ENCODE results near the gene C1orf115. TPM values are rescaled to one million over a fixed set of nuclear protein-coding genes. Genes with fewer than 3 reads are reported as not detected.
A peak's percentile ranks its signal among the peaks of the same experiment; 100 is the strongest.

Gene C1orf115
- total and polyA plus RNA-seq, 9 of the 15 experiments (the other 6 are each of a cell fraction or from before 2014, with no cell fraction given) = not detected

DNA sequence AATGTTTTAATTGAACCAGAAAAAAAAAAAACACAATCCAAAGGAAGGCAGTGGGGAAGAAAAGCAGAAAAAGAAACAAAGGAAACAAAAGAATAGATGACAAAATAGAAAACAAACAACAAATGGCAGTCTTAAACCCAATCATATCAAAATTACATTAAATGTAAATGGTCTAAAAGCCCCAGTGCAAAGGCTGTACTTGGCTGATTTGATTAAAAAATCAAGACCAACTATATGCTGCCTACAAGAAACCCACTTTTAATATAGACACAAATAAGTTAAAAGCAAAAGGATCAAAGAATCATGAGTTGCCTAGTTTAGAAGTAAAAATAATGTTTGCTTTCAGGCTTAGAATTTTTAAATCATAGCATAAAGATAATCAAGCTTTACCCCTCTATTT lies 19.8 kb upstream of the C1orf115 start:
- ChIA-PET POLR2A (no interaction called here), CTCF (ENCODE audit: low intra/inter-chr PET ratio) (no interaction called here)
- no peak for ATAC-seq
- Histone ChIP-seq H3K27me3 (ENCODE audit: control insufficient read depth in 2 of 2, insufficient read depth in 2 of 2, low read length in 2 of 2) (0 out of 5 replicates have a peak, but pooled peaks cover 0 to 4% of the 10 kb centered on the region in 2 experiments), H3K4me3 (no peak overlapping the region), H3K36me3 (ENCODE audit: control insufficient read depth, insufficient read depth, low read length) (no peaks in the 10 kb centered on the region), H4K20me1 (replicated peaks; ENCODE audit: control insufficient read depth, insufficient read depth, low read length) (no peaks in the 10 kb centered on the region), H3K9me3 (replicated peaks; ENCODE audit: control insufficient read depth, insufficient read depth, low read depth, low read length) (no peaks in the 10 kb centered on the region), H2AFZ (ENCODE audit: low read depth, low read length) (no peak overlapping the region), H3K4me2 (ENCODE audit: insufficient read depth, low read length) (no peak overlapping the region), H3K9me1 (ENCODE audit: control insufficient read depth, insufficient read depth, low read length) (no peaks in the 10 kb centered on the region), H3K27ac (ENCODE audit: extremely low read depth, low read depth, low read length) (no peak overlapping the region), H3K9ac (ENCODE audit: insufficient read depth in 1 of 2, low read depth in 2 of 2, low read length in 2 of 2) (no peak overlapping the region), H3K79me2 (ENCODE audit: control insufficient read depth, insufficient read depth, low read length) (no peaks in the 10 kb centered on the region), H3K4me1 (replicated peaks in 1 of 2; ENCODE audit: control insufficient read depth in 2 of 2, insufficient read depth in 2 of 2, low read length in 2 of 2) (no peaks in the 10 kb centered on the region)
- TF ChIP-seq ZNF507 (tag; conservative IDR thresholded peaks at IDR 0.05) (peak; percentile 90), ETV6 (IDR thresholded peaks at IDR 0.05; ENCODE audit: borderline replicate concordance in 1 of 2, low read depth in 2 of 2, low read length in 1 of 2) (no peak), ETV6 (CRISPR knock-in tag; IDR thresholded peaks at IDR 0.05; ENCODE audit: borderline replicate concordance) (no peak)
- DNase-seq (ENCODE audit: extremely low read depth in 1 of 4, low spot score in 3 of 4) = no peak
- FAIRE-seq = no peak
- in situ Hi-C loops (cut with MboI) = no loop called here
- no TSS peak for BruUV-seq (replicated peaks)
- intact Hi-C loops (cut with micrococcal nuclease) = loop anchor here (10.0 kb wide), 1 partner anchor 764 kb away; no protein-coding TSS in a partner anchor

DNA sequence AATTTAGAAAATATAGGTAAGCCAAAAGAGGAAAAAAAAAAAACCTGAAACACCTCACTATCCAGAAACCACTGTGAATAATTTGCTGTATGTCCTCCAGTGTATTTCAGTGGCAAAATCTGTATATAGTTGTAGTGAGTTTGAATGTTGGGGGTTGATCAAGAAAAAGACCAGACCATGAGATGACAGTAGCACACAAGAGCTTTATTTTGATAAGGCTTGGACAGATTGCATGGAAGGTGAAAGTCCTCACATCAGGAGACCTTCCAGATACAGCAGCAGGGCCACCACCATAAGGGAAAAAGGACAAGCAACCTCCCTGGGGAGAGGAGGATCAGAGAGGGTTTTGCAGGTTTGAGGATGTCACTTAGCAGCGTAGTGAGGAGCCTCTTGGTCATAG lies 16.2 kb upstream of the C1orf115 start:
- Histone ChIP-seq H3K4me3 (no peak overlapping the region), H3K4me2 (ENCODE audit: insufficient read depth, low read length) (no peak overlapping the region), H3K27ac (ENCODE audit: extremely low read depth, low read depth, low read length) (no peak overlapping the region), H3K9me1 (ENCODE audit: control insufficient read depth, insufficient read depth, low read length) (no peaks in the 10 kb centered on the region), H4K20me1 (replicated peaks; ENCODE audit: control insufficient read depth, insufficient read depth, low read length) (no peaks in the 10 kb centered on the region), H2AFZ (ENCODE audit: low read depth, low read length) (no peak overlapping the region), H3K79me2 (ENCODE audit: control insufficient read depth, insufficient read depth, low read length) (no peaks in the 10 kb centered on the region), H3K36me3 (ENCODE audit: control insufficient read depth, insufficient read depth, low read length) (no peaks in the 10 kb centered on the region), H3K9me3 (replicated peaks; ENCODE audit: control insufficient read depth, insufficient read depth, low read depth, low read length) (no peaks in the 10 kb centered on the region), H3K4me1 (replicated peaks in 1 of 2; ENCODE audit: control insufficient read depth in 2 of 2, insufficient read depth in 2 of 2, low read length in 2 of 2) (no peaks in the 10 kb centered on the region), H3K27me3 (ENCODE audit: control insufficient read depth in 2 of 2, insufficient read depth in 2 of 2, low read length in 2 of 2) (no peaks in the 10 kb centered on the region), H3K9ac (ENCODE audit: insufficient read depth in 1 of 2, low read depth in 2 of 2, low read length in 2 of 2) (no peak overlapping the region)
- DNase-seq (ENCODE audit: extremely low read depth in 1 of 4, low spot score in 3 of 4) = no peak
- in situ Hi-C loops (cut with MboI) (no loop called here), intact Hi-C loops (cut with micrococcal nuclease) (loop anchor here (10.0 kb wide), 1 partner anchor 761 kb away; no protein-coding TSS in a partner anchor)
- no TSS peak for BruUV-seq (replicated peaks)
- CTCF ChIA-PET (ENCODE audit: low intra/inter-chr PET ratio) = interaction anchor here (0.6 to 0.7 kb wide), 2 partner anchors 35 to 159 kb away, joined by 3 to 6 read pairs; no protein-coding TSS in a partner anchor
- FAIRE-seq = no peak
- TF ChIP-seq NR3C1 (CRISPR knock-in tag; IDR thresholded peaks at IDR 0.05) (no peak), MAFF (IDR thresholded peaks at IDR 0.05; ENCODE audit: low read length) (no peak), NR2C2 (CRISPR knock-in tag; IDR thresholded peaks at IDR 0.05) (no peak), NR2C2 (tag; IDR thresholded peaks at IDR 0.05) (no peak)
- TF ChIP-seq, protein P1, sequence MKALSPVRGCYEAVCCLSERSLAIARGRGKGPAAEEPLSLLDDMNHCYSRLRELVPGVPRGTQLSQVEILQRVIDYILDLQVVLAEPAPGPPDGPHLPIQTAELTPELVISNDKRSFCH (CRISPR knock-in tag; IDR thresholded peaks at IDR 0.05) = no peak
- TF ChIP-seq, protein P1 (tag; IDR thresholded peaks at IDR 0.05) = no peak
- POLR2A ChIA-PET = interaction anchor here (0.5 to 0.6 kb wide), 2 partner anchors 24 to 78 kb away, joined by 3 read pairs; no protein-coding TSS in a partner anchor
- no peak for ATAC-seq
- 0% methylated on average over 1 of the region's 1 CpG for WGBS (ENCODE audit: insufficient coverage, low coverage, missing lambda C conversion rate)
